Trophoblast cell (in vitro differentiated cells and primary cell): ENCODE results near the gene MPIG6B.

Source experiments
- DNase-seq, 2 donors: peaks; one replicate each; pipeline ENCODE4 v3.0.0-alpha.2; 2016
- H2AFZ ChIP-seq: 2 replicates; pipeline ENCODE4 v1.6.1; 2013; ENCODE audit warnings: low read length, moderate library complexity, mild to moderate bottlenecking; ENCODE audit not compliant: insufficient read depth, poor library complexity
- H2AK5ac ChIP-seq: 2 replicates; pipeline ENCODE4 v1.6.1; 2013; ENCODE audit warnings: mild to moderate bottlenecking, low read length
- H2BK120ac ChIP-seq: 2 replicates; pipeline ENCODE4 v1.6.1; 2013; ENCODE audit warnings: low read length, mild to moderate bottlenecking, moderate library complexity; ENCODE audit not compliant: insufficient read depth, poor library complexity
- H2BK12ac ChIP-seq: 2 replicates; pipeline ENCODE4 v1.6.1; 2013; ENCODE audit warnings: mild to moderate bottlenecking, low read length, moderate library complexity
- H2BK5ac ChIP-seq: 2 replicates; pipeline ENCODE4 v1.6.1; 2013; ENCODE audit warnings: low read length, low read depth, moderate library complexity, mild to moderate bottlenecking; ENCODE audit not compliant: poor library complexity
- H3K14ac ChIP-seq: 2 replicates; pipeline ENCODE4 v1.6.1; 2013; ENCODE audit warnings: mild to moderate bottlenecking, low read length
- H3K18ac ChIP-seq: 2 replicates; pipeline ENCODE4 v1.6.1; 2013; ENCODE audit warnings: mild to moderate bottlenecking, low read length
- H3K23ac ChIP-seq: 2 replicates; pipeline ENCODE4 v1.6.1; 2013; ENCODE audit warnings: low read length
- H3K27ac ChIP-seq: 2 replicates; pipeline ENCODE4 v1.5.1; 2013; ENCODE audit warnings: low read depth, mild to moderate bottlenecking, inconsistent platforms, low read length, moderate library complexity
- H3K27me3 ChIP-seq: 2 replicates; pipeline ENCODE4 v1.6.1; 2013; ENCODE audit warnings: inconsistent platforms, mild to moderate bottlenecking, low read length, moderate library complexity; ENCODE audit not compliant: insufficient read depth
- H3K36me3 ChIP-seq, 2 experiments: 1 replicate in 1 of 2; 2 replicates in 1 of 2; pipeline ENCODE4 v1.6.1; 2013; ENCODE audit warnings: low read length in 2 of 2, mild to moderate bottlenecking in 2 of 2, moderate library complexity in 1 of 2; ENCODE audit not compliant: insufficient read depth in 2 of 2, control insufficient read depth in 1 of 2
- H3K4ac ChIP-seq: 2 replicates; pipeline ENCODE4 v1.6.1; 2013; ENCODE audit warnings: low read depth, mild to moderate bottlenecking, low read length, moderate library complexity
- H3K4me1 ChIP-seq, 2 experiments: 1 replicate in 1 of 2; 2 replicates in 1 of 2; pipeline ENCODE4 v1.6.1; 2013; ENCODE audit warnings: low read length in 2 of 2, mild to moderate bottlenecking in 2 of 2, moderate library complexity in 1 of 2; ENCODE audit not compliant: insufficient read depth in 2 of 2, control insufficient read depth in 1 of 2
- H3K4me2 ChIP-seq: 2 replicates; pipeline ENCODE4 v1.6.1; 2013; ENCODE audit warnings: inconsistent platforms, mild to moderate bottlenecking, low read length, moderate library complexity
- H3K4me3 ChIP-seq: 2 replicates; pipeline ENCODE4 v1.5.1; 2013; ENCODE audit warnings: mild to moderate bottlenecking, low read depth, low read length, inconsistent platforms
- H3K79me1 ChIP-seq: one replicate; pipeline ENCODE4 v1.6.1; 2013; ENCODE audit warnings: low read length
- H3K79me2 ChIP-seq: 2 replicates; pipeline ENCODE4 v1.6.1; 2013; ENCODE audit warnings: low read length, mild to moderate bottlenecking; ENCODE audit not compliant: control insufficient read depth, insufficient read depth, poor library complexity
- H3K9ac ChIP-seq: 2 replicates; pipeline ENCODE4 v1.6.1; 2013; ENCODE audit warnings: mild to moderate bottlenecking, low read length
- H3K9me3 ChIP-seq: 2 replicates; pipeline ENCODE4 v1.6.1; 2013; ENCODE audit warnings: low read depth, mild to moderate bottlenecking, control low read depth, inconsistent platforms, low read length; ENCODE audit not compliant: insufficient read depth
- H4K12ac ChIP-seq: 2 replicates; pipeline ENCODE4 v1.6.1; 2013; ENCODE audit warnings: low read depth, mild to moderate bottlenecking, low read length, moderate library complexity
- H4K8ac ChIP-seq: 2 replicates; pipeline ENCODE4 v1.6.1; 2013; ENCODE audit warnings: low read depth, mild to moderate bottlenecking, low read length, moderate library complexity
- H4K91ac ChIP-seq: one replicate; pipeline ENCODE4 v1.6.1; 2013; ENCODE audit warnings: low read depth, mild to moderate bottlenecking, low read length, moderate library complexity
- WGBS: extraction: QIAGEN DNeasy Blood & Tissue Kit; methylation state at CpG from one replicate; pipeline ENCODE4 v1.1.7; 2013; ENCODE audit warnings: missing lambda C conversion rate; ENCODE audit not compliant: insufficient read length, insufficient coverage; ENCODE audit errors: extremely low coverage; 5-methylcytosine and 5-hydroxymethylcytosine counted together

The MPIG6B gene

DNA sequence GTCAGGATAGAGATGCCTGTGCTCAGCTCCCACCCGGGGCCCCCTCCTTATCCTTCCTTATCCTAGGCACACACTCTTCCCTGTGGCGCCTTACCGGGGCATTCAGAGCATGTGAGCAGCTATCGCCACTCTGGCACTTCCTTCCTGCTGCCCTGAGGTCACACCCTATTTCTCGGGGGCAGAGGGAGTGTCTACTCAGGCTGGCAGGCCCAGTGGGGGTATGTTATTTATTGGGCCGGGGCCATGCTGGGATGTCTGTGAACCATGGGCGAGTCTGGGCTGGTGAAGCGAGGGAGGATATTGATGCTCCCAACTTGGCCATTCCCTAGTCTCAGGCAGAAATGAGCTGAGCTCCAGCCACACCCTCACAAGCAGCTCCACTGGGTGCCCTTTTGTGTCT, 11.9 kb upstream of the MPIG6B start:
- H3K4me2 ChIP-seq = no peak overlapping the region
- no peak overlapping the region for H4K12ac ChIP-seq
- no peak overlapping the region for H4K91ac ChIP-seq
- H3K14ac ChIP-seq = no peak overlapping the region
- no peak overlapping the region for H3K18ac ChIP-seq
- no peaks in the 10 kb centered on the region for H3K79me2 ChIP-seq
- no peak overlapping the region for H3K4me3 ChIP-seq
- H4K8ac ChIP-seq = no peak overlapping the region
- no peak overlapping the region for H2AFZ ChIP-seq
- peaks cover 6 to 11% of the 10 kb centered on the region in 2 experiments for H3K4me1 ChIP-seq
- H3K79me1 ChIP-seq = peaks cover 2% of the 10 kb centered on the region
- no peak overlapping the region for H2BK120ac ChIP-seq
- H3K9me3 ChIP-seq = peaks cover 2% of the 10 kb centered on the region
- WGBS = no CpG with 5 or more reads among the region's 8 CpGs
- no peaks in the 10 kb centered on the region for H3K27me3 ChIP-seq
- H3K4ac ChIP-seq = no peak overlapping the region
- no peak overlapping the region for H2AK5ac ChIP-seq
- DNase-seq = no peak
- no peak overlapping the region for H3K9ac ChIP-seq
- no peaks in the 10 kb centered on the region for H3K36me3 ChIP-seq
- no peak overlapping the region for H2BK5ac ChIP-seq
- no peak overlapping the region for H2BK12ac ChIP-seq
- H3K27ac ChIP-seq = no peak overlapping the region
- no peak overlapping the region for H3K23ac ChIP-seq

DNA sequence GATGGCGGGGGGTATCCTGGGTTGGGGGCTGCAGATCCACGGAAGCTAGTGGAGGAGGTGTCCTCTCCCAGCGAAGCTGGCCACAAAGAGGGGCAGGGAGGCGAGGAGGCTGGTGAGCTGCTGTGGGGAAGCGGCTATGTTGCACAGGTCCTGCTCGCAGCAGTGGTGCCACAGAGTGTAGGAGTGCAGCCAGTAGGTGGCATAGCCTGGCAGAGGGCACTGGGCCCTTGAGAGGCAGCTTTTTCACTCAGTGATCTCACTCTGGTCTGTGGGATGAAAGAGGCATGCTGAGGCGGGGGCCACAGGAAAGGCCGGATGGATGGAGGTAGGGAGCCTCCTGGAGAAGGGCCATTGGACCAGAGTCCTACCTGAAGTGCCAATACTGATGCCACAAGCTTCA, 10.9 kb upstream of the MPIG6B start:
- Histone ChIP-seq H2BK120ac (no peak overlapping the region), H3K9ac (no peak overlapping the region), H3K9me3 (peaks cover 2% of the 10 kb centered on the region), H2BK5ac (no peak overlapping the region), H2AK5ac (peak overlapping the region; percentile 29), H3K18ac (no peak overlapping the region), H3K4me2 (no peak overlapping the region), H3K27ac (no peak overlapping the region), H4K12ac (no peak overlapping the region), H3K4me3 (no peak overlapping the region), H3K4ac (no peak overlapping the region), H3K36me3 (no peaks in the 10 kb centered on the region), H3K27me3 (no peaks in the 10 kb centered on the region), H4K91ac (no peak overlapping the region), H3K4me1 (peaks cover 7 to 11% of the 10 kb centered on the region in 2 experiments), H2AFZ (no peak overlapping the region), H3K79me1 (peaks cover 2% of the 10 kb centered on the region), H3K23ac (no peak overlapping the region), H2BK12ac (no peak overlapping the region), H4K8ac (no peak overlapping the region), H3K79me2 (no peaks in the 10 kb centered on the region), H3K14ac (no peak overlapping the region)
- WGBS = no CpG with 5 or more reads among the region's 8 CpGs
- no peak for DNase-seq

- Histone ChIP-seq H3K4me2 (no peak overlapping the region), H2BK120ac (peak overlapping the region; percentile 52), H3K4me3 (no peak overlapping the region), H2BK5ac (no peak overlapping the region), H2AFZ (peak overlapping the region; percentile 84), H3K23ac (no peak overlapping the region), H2AK5ac (no peak overlapping the region), H4K91ac (peak overlapping the region; percentile 70), H3K79me1 (peaks cover 5% of the 10 kb centered on the region), H3K9me3 (no peaks in the 10 kb centered on the region), H4K8ac (peak overlapping the region; percentile 70), H2BK12ac (no peak overlapping the region), H3K27me3 (no peaks in the 10 kb centered on the region), H3K4ac (no peak overlapping the region), H3K79me2 (no peaks in the 10 kb centered on the region), H3K36me3 (no peaks in the 10 kb centered on the region), H3K4me1 (peaks cover 17 to 20% of the 10 kb centered on the region in 2 experiments), H3K14ac (no peak overlapping the region), H3K27ac (no peak overlapping the region), H3K18ac (no peak overlapping the region), H4K12ac (no peak overlapping the region), H3K9ac (no peak overlapping the region)
- no peak for DNase-seq
- WGBS = no CpG with 5 or more reads among the region's 4 CpGs
Observed at GRCh38 chr6:31713465-31713864, 9.7 kb upstream of the MPIG6B start.

- Histone ChIP-seq H4K8ac (peak overlapping the region; percentile 70), H3K23ac (no peak overlapping the region), H3K79me1 (peaks cover 5% of the 10 kb centered on the region), H2AFZ (peak overlapping the region; percentile 84), H2BK120ac (peak overlapping the region; percentile 52), H4K91ac (peak overlapping the region; percentile 70), H3K4me2 (no peak overlapping the region), H3K4me3 (no peak overlapping the region), H3K27me3 (no peaks in the 10 kb centered on the region), H3K18ac (peak overlapping the region; percentile 46), H4K12ac (peak overlapping the region; percentile 63), H3K36me3 (no peaks in the 10 kb centered on the region), H3K79me2 (no peaks in the 10 kb centered on the region), H2BK5ac (no peak overlapping the region), H3K14ac (peak overlapping the region; percentile 21), H3K4ac (no peak overlapping the region), H3K27ac (no peak overlapping the region), H2BK12ac (peak overlapping the region; percentile 3), H3K9me3 (no peaks in the 10 kb centered on the region), H3K4me1 (peaks cover 24 to 27% of the 10 kb centered on the region in 2 experiments), H3K9ac (no peak overlapping the region), H2AK5ac (peak overlapping the region; percentile 15)
- DNase-seq = no peak
- WGBS = no CpG with 5 or more reads among the region's 5 CpGs
Observed at GRCh38 chr6:31713991-31714684, 9.0 kb upstream of the MPIG6B start.
